Fibroblast of villous mesenchyme (primary cell): ENCODE results near the gene TCEAL7. TPM values are rescaled to one million over a fixed set of nuclear protein-coding genes. Genes with fewer than 3 reads are reported as not detected.

Experiments used
- DNase-seq: peaks from one replicate; pipeline ENCODE4 v3.0.0-alpha.2; 2010; ENCODE audit warnings: low read depth
- H3K4me3 ChIP-seq: 2 replicates; pipeline ENCODE4 v1.5.1; 2011; ENCODE audit warnings: low read depth, mild to moderate bottlenecking, low read length
- small RNA-seq: library from RNA; depleted of rRNA; stranded (forward); fragments of <200 nt; gene quantifications from one replicate; pipeline ENCODE3, GENCODE V24; 2012
- total RNA-seq: library from RNA; depleted of rRNA; stranded (reverse); fragments of >200 nt; gene quantifications from 2 replicates; pipeline ENCODE4 v1.2.3, GENCODE V29; 2012
- TF ChIP-seq, protein P1 (sequence below): IDR thresholded peaks from 2 replicates; pipeline ENCODE4 v1.5.1; 2012; ENCODE audit warnings: low read depth, mild to moderate bottlenecking, low read length; ENCODE audit not compliant: insufficient read depth

TCEAL7 gene
- total RNA-seq, 1 donor: 44.5 TPM

DNA sequence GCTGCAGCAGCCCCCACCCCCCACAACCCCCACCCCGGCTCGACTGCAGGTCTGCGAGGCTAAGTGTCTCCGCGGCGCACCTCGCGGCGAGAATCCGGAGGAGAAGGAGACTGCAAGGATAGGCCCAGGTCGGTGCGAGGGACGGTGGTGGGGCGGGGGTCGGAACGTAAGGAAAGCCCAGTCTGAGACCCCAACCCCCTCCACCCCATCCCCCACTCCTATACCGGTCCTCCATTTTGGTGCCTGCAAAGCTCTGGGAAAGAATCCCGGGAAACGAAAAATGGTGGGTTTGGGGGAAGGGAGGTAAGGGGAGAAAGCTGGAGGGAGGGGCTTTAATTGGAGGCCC is 46.9 kb downstream of the TCEAL7 start:
- peak overlapping the region; percentile 80 for H3K4me3 ChIP-seq
- TF ChIP-seq, protein P1, sequence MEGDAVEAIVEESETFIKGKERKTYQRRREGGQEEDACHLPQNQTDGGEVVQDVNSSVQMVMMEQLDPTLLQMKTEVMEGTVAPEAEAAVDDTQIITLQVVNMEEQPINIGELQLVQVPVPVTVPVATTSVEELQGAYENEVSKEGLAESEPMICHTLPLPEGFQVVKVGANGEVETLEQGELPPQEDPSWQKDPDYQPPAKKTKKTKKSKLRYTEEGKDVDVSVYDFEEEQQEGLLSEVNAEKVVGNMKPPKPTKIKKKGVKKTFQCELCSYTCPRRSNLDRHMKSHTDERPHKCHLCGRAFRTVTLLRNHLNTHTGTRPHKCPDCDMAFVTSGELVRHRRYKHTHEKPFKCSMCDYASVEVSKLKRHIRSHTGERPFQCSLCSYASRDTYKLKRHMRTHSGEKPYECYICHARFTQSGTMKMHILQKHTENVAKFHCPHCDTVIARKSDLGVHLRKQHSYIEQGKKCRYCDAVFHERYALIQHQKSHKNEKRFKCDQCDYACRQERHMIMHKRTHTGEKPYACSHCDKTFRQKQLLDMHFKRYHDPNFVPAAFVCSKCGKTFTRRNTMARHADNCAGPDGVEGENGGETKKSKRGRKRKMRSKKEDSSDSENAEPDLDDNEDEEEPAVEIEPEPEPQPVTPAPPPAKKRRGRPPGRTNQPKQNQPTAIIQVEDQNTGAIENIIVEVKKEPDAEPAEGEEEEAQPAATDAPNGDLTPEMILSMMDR: no peak
- DNase-seq: no peak

DNA sequence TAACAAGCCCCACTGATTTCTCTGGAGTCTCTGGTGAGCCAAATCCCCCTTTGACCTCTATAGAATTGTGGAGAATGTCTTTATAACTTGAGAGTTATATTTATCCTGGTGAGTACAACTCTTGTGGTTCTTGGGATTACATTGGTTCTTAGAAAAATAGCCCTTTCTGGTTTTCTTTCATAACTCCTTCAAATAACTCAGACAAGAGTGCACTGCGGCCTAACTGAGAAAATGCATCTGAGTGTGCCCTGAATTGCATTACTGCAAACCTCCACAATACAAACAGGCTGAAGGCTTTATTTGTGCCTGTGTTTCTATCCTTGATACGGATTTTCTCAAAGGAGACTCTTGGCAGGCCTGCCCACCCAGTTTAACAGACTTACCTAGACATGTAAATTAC is 49.0 kb downstream of the TCEAL7 start:
- TF ChIP-seq, protein P1: no peak
- H3K4me3 ChIP-seq: no peak overlapping the region
- DNase-seq: no peak

Small RNA genes lying within 50 kb of the gene (small RNA-seq; reads per million reads assigned to genes)
- not detected for gene Z92846.1

Other genes starting within 250 kb of the TCEAL7 start
- not detected in 2 replicates for gene NXF3, start 237.1 kb upstream of the TCEAL7 start, total RNA-seq
- 6.0 and 7.1 TPM in 2 replicates for gene BEX4, start 115.1 kb upstream of the TCEAL7 start, total RNA-seq
- 108 and 125 TPM in 2 replicates for gene TCEAL8, start 75.1 kb upstream of the TCEAL7 start, total RNA-seq
- not detected in 2 replicates for gene TCEAL5, start 53.5 kb upstream of the TCEAL7 start, total RNA-seq
- under 0.01 and 2.3 TPM in 2 replicates for gene BEX2, start 19.2 kb upstream of the TCEAL7 start, total RNA-seq
- 100 and 114 TPM in 2 replicates for gene TCEAL9, start 26.3 kb downstream of the TCEAL7 start, total RNA-seq
- gene BEX3, start 46.3 kb downstream of the TCEAL7 start, total RNA-seq: 208 and 255 TPM in 2 replicates
- gene RAB40A, start 189.2 kb downstream of the TCEAL7 start, total RNA-seq: 0.32 and 0.43 TPM in 2 replicates